Kidney (tissue), 14 donors: Measurements from ENCODE around the gene CBX3. TPM values are rescaled to one million over a fixed set of nuclear protein-coding genes. Genes with fewer than 3 reads are reported as not detected.
"Not testable (repeated sequence)": the region's sequence is repeated elsewhere in the genome, so short reads cannot be mapped to it uniquely, and the experiment has no call there.

ENCODE experiments used
- DNase-seq, 5 donors: peaks; one replicate each; pipeline ENCODE4 v3.0.0-alpha.2; 2013 to 2020
- FAIRE-seq: peaks from 2 replicates; lab custom pipeline; 2012; peaks lifted over from hg19 to GRCh38; lab: Jason Lieb, UNC
- H3K27ac ChIP-seq, 2 donors: one replicate each; pipeline ENCODE4 v1.7.0; 2013; ENCODE audit warnings: low read depth in 2 of 2, low read length in 2 of 2, inconsistent platforms in 1 of 2
- H3K27me3 ChIP-seq: one replicate; pipeline ENCODE4 v1.7.1; 2013; ENCODE audit warnings: low read length, inconsistent platforms; ENCODE audit not compliant: control insufficient read depth, insufficient read depth
- H3K36me3 ChIP-seq, 3 donors: one replicate each; pipeline versions ENCODE4 v1.7.0 to v1.7.1; 2013; ENCODE audit warnings: low read length in 3 of 3, control low read depth in 1 of 3, inconsistent platforms in 1 of 3; ENCODE audit not compliant: insufficient read depth in 3 of 3, control insufficient read depth in 2 of 3
- H3K4me1 ChIP-seq, 3 donors: one replicate each; pipeline versions ENCODE4 v1.7.0 to v1.7.1; 2013; ENCODE audit warnings: low read length in 3 of 3, inconsistent platforms in 1 of 3, low read depth in 1 of 3; ENCODE audit not compliant: control insufficient read depth in 2 of 3, insufficient read depth in 2 of 3
- H3K4me3 ChIP-seq, 3 donors: one replicate each; pipeline versions ENCODE4 v1.7.0 to v1.8.1; 2013; ENCODE audit warnings: low read length in 3 of 3, control low read depth in 1 of 3, inconsistent platforms in 1 of 3
- H3K9ac ChIP-seq, 3 donors: one replicate each; pipeline versions ENCODE4 v1.7.0 to v1.7.1; 2013; ENCODE audit warnings: low read length in 3 of 3, control low read depth in 1 of 3, inconsistent platforms in 1 of 3
- H3K9me3 ChIP-seq, 3 donors: one replicate each; pipeline versions ENCODE4 v1.7.0 to v1.7.1; 2013; ENCODE audit warnings: low read length in 3 of 3, control low read depth in 1 of 3, inconsistent platforms in 1 of 3; ENCODE audit not compliant: control insufficient read depth in 2 of 3, insufficient read depth in 1 of 3
- intact Hi-C: fragments of 100-400 bp; cut with DNase I; formaldehyde crosslinking; loops from one replicate; pipeline ENCODE4 v1.11.1; 2022
- polyA plus RNA-seq: library from polyadenylated mRNA; stranded (reverse); fragments of 350-450 nt; fragmentation: Illumina TruSeq; extraction: RNeasy Lipid Tissue Mini Kit (QIAGEN cat#74804); gene quantifications from one replicate; pipeline ENCODE4 v1.2.3, GENCODE V29; 2014; ENCODE audit warnings: low read depth, low replicate concordance; ENCODE audit not compliant: insufficient read depth
- total RNA-seq: library from RNA; stranded (reverse); fragmentation: NEBNext Ultra II Directional; extraction: Animal tissue kit (Norgen Biotek cat#: 25700); gene quantifications from one replicate; pipeline ENCODE4 v1.2.1, GENCODE V29; 2021
- TF ChIP-seq, protein P1 (sequence below): IDR thresholded peaks from 3 replicates; pipeline ENCODE4 v1.5.1; 2012; ENCODE audit warnings: mild to moderate bottlenecking, moderate library complexity, borderline replicate concordance; ENCODE audit not compliant: insufficient read depth; ENCODE audit errors: extremely low read depth
- donor health status: control.
- donor health status: control.
- donor health status: control.
- donor health status: control.
- donor health status: control.
- donor health status: DM: yes; HTN: yes; CAD: no.
- donor health status: Normal renal cell carcinoma (clear cell type).

CBX3 gene
- total and polyA plus RNA-seq, 2 donors from 2014 or later, result 92.4 to 120 TPM

GRCh38 chr7:26160896-26161295 is 40.6 kb upstream of the CBX3 start:
- H3K4me1 ChIP-seq, result peaks cover under 1 to 13% (median under 1%) of the 10 kb centered on the region in 3 donors
- H3K27me3 ChIP-seq, result no peaks in the 10 kb centered on the region
- H3K9me3 ChIP-seq, result no peaks in the 10 kb centered on the region
- no peak overlapping the region for H3K9ac ChIP-seq
- DNase-seq, result no peak
- intact Hi-C loops, result no loop called here
- FAIRE-seq, result no peak
- H3K4me3 ChIP-seq, result no peak overlapping the region
- no peaks in the 10 kb centered on the region for H3K36me3 ChIP-seq
- no peak overlapping the region for H3K27ac ChIP-seq
- TF ChIP-seq, protein P1, sequence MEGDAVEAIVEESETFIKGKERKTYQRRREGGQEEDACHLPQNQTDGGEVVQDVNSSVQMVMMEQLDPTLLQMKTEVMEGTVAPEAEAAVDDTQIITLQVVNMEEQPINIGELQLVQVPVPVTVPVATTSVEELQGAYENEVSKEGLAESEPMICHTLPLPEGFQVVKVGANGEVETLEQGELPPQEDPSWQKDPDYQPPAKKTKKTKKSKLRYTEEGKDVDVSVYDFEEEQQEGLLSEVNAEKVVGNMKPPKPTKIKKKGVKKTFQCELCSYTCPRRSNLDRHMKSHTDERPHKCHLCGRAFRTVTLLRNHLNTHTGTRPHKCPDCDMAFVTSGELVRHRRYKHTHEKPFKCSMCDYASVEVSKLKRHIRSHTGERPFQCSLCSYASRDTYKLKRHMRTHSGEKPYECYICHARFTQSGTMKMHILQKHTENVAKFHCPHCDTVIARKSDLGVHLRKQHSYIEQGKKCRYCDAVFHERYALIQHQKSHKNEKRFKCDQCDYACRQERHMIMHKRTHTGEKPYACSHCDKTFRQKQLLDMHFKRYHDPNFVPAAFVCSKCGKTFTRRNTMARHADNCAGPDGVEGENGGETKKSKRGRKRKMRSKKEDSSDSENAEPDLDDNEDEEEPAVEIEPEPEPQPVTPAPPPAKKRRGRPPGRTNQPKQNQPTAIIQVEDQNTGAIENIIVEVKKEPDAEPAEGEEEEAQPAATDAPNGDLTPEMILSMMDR, result no peak

DNA sequence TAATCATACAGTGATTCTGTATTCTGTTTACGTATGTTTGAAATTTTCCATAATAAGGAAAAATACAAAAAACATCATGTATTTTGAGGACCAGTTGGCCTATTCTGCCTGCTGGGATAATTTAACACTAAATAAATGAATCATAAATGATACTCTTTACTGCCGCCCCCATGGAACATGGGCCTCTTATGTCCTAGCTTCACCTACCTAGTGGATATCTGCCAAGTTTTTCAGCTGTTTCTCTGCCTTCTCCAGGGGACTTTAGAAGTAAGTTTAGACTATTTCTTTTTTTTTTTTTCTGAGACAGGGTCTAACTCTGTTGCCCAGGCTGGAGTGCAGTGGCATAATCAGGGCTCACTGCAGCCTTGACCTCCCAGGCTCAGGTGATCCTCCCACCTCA is 39.1 kb upstream of the CBX3 start:
- H3K9ac ChIP-seq, result no peak overlapping the region
- H3K36me3 ChIP-seq, result no peaks in the 10 kb centered on the region
- no peaks in the 10 kb centered on the region for H3K27me3 ChIP-seq
- no peak overlapping the region for H3K27ac ChIP-seq
- no peak for DNase-seq
- H3K4me1 ChIP-seq, result peaks cover 0 to 15% (median 0%) of the 10 kb centered on the region in 3 donors
- intact Hi-C loops, result no loop called here
- H3K4me3 ChIP-seq, result no peak overlapping the region
- no peak for FAIRE-seq
- TF ChIP-seq, protein P1, result no peak
- no peaks in the 10 kb centered on the region for H3K9me3 ChIP-seq

DNA sequence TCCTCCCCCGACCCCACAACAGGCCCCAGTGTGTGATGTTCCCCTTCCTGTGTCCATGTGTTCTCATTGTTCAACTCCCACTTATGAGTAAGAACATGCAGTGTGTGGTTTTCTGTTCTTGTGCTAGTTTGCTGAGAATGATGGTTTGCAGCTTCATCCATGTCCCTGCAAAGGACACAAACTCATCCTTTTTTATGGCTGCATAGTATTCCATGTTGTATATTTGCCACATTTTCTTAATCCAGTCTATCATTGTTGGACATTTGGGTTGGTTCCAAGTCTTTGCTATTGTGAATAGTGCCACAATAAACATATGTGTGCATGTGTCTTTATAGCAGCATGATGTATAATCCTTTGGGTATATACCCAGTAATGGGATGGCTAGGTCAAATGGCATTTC is 37.7 kb upstream of the CBX3 start:
- FAIRE-seq, H3K27ac ChIP-seq, H3K4me3 ChIP-seq, intact Hi-C loops, H3K27me3 ChIP-seq, H3K36me3 ChIP-seq, H3K9me3 ChIP-seq, H3K9ac ChIP-seq, DNase-seq: not testable (repeated sequence)
- H3K4me1 ChIP-seq, result peaks cover 0 to 14% (median 0%) of the 10 kb centered on the region in 3 donors

GRCh38 chr7:26165950-26166683 is 35.4 kb upstream of the CBX3 start:
- Histone ChIP-seq H3K9me3 (no peaks in the 10 kb centered on the region), H3K27me3 (no peaks in the 10 kb centered on the region), H3K4me1 (peaks cover 0 to 7% (median 0%) of the 10 kb centered on the region in 3 donors), H3K27ac (no peak overlapping the region), H3K9ac (no peak overlapping the region), H3K4me3 (no peak overlapping the region), H3K36me3 (no peaks in the 10 kb centered on the region)
- TF ChIP-seq, protein P1, result no peak
- no peak for DNase-seq
- FAIRE-seq, result no peak
- intact Hi-C loops, result no loop called here
